NB4 (cell line): ENCODE data around the gene KLRC4.

Experiments used
- CTCF ChIP-seq: IDR thresholded peaks from one replicate; pipeline ENCODE4 v1.5.1; 2012; ENCODE audit warnings: low read depth, low read length
- MAX ChIP-seq: IDR thresholded peaks from 2 replicates; pipeline ENCODE4 v1.6.1; 2011; ENCODE audit warnings: low read depth, low read length
- POLR2A ChIP-seq: IDR thresholded peaks from 2 replicates; pipeline ENCODE4 v1.6.1; 2011; ENCODE audit warnings: mild to moderate bottlenecking; ENCODE audit not compliant: insufficient read length; ENCODE audit errors: extremely low read depth

GRCh38 chr12:10454531-10454930, 45.0 kb upstream of the KLRC4 start:
- TF ChIP-seq CTCF: no peak
- TF ChIP-seq POLR2A: no peak
- TF ChIP-seq MAX: no peak
